GM12865 (cell line): ENCODE data around the gene SUSD1.
A peak's percentile ranks its signal among the peaks of the same experiment; 100 is the strongest.
"Not testable (repeated sequence)": the region's sequence is repeated elsewhere in the genome, so short reads cannot be mapped to it uniquely, and the experiment has no call there.

ENCODE experiments used
- DNase-seq: peaks from one replicate; pipeline ENCODE4 v3.0.0; 2010; ENCODE audit warnings: low read depth
- H3K4me3 ChIP-seq: 2 replicates; pipeline ENCODE4 v1.5.1; 2011; ENCODE audit warnings: mild to moderate bottlenecking, low read depth, low read length, control low read depth
- TF ChIP-seq, protein P1 (sequence below): IDR thresholded peaks from 2 replicates; pipeline ENCODE4 v1.5.1; 2011; ENCODE audit warnings: low read length, control low read depth, low read depth, inconsistent platforms; ENCODE audit not compliant: insufficient read depth; ENCODE audit errors: missing control alignments

The SUSD1 gene

GRCh38 chr9:112074250-112075008 is 100.7 kb downstream of the SUSD1 start:
- no peak overlapping the region for H3K4me3 ChIP-seq
- DNase-seq, result peak; percentile 87
- TF ChIP-seq, protein P1, sequence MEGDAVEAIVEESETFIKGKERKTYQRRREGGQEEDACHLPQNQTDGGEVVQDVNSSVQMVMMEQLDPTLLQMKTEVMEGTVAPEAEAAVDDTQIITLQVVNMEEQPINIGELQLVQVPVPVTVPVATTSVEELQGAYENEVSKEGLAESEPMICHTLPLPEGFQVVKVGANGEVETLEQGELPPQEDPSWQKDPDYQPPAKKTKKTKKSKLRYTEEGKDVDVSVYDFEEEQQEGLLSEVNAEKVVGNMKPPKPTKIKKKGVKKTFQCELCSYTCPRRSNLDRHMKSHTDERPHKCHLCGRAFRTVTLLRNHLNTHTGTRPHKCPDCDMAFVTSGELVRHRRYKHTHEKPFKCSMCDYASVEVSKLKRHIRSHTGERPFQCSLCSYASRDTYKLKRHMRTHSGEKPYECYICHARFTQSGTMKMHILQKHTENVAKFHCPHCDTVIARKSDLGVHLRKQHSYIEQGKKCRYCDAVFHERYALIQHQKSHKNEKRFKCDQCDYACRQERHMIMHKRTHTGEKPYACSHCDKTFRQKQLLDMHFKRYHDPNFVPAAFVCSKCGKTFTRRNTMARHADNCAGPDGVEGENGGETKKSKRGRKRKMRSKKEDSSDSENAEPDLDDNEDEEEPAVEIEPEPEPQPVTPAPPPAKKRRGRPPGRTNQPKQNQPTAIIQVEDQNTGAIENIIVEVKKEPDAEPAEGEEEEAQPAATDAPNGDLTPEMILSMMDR, result peak; percentile 98

DNA sequence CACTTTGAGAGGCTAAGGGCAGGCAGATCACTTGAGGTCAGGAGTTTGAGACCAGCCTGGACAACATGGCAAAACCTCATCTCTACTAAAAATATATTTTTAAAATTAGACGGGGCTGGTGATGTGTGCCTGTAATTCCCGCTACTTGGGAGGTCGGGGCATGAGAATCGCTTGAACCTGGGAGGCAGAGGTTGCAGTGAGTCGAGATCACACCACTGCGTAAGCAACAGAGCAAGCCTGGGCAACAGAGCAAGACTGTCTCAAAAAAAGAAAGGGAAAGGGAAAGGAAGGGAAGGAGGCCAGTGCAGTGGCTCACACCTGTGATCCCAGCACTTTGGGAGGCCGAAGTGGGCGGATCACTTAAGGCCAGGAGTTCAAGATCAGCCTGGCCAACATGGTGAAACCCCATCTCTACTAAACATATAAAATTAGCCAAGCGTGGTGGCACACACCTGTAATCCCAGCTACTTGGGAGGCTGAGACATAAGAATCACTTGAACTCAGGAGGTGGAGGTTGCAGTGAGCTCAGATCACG is 101.4 kb downstream of the SUSD1 start:
- not testable (repeated sequence) for H3K4me3 ChIP-seq, DNase-seq

GRCh38 chr9:112072721-112073638 is 102.1 kb downstream of the SUSD1 start:
- TF ChIP-seq, protein P1, result no peak
- no peak for DNase-seq

DNA sequence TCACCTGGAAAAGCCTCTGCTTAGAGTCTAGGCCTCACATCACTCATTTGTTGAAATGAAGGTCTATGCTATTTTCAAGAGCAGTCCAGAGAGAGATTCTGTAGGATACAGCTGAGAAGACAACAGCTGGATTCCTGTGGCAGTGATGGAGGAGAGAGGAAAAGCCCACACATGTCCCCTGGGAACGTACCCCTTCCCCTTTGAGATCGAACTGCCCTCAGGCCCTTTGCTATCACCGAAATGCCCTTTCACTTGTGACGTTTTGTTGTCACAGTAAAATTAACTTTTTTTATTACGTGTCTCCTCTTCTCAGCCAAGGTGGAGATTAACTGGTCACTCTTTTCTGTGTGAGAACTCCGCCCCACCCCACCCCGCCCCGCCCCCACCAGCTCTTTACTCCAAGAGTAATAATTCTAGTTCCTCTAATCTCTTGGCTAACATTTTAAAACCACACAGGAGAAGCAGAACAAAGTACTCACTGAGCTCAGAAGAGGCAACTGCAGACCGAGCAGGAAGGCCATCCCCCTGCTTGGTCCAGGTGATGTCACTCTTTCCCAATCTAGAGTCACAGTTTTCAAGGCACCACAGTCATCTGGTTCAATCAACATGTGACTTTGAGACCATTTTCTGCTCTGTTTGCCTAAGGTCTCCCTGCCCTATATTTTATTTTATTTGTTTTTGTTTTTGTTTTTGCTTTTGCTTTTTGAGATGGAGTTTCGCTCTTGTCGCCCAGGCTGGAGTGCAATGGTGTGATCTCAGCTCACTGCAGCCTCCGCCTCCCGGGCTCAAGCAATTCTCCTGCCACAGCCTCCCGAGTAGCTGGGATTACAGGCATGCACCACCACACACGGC is 105.6 kb downstream of the SUSD1 start:
- TF ChIP-seq, protein P1, result no peak
- DNase-seq, result no peak
- H3K4me3 ChIP-seq, result no peak overlapping the region

More at GRCh38 chr9:112072721-112073638, 102.1 kb downstream of the SUSD1 start:
- H3K4me3 ChIP-seq, result no peak overlapping the region

DNA sequence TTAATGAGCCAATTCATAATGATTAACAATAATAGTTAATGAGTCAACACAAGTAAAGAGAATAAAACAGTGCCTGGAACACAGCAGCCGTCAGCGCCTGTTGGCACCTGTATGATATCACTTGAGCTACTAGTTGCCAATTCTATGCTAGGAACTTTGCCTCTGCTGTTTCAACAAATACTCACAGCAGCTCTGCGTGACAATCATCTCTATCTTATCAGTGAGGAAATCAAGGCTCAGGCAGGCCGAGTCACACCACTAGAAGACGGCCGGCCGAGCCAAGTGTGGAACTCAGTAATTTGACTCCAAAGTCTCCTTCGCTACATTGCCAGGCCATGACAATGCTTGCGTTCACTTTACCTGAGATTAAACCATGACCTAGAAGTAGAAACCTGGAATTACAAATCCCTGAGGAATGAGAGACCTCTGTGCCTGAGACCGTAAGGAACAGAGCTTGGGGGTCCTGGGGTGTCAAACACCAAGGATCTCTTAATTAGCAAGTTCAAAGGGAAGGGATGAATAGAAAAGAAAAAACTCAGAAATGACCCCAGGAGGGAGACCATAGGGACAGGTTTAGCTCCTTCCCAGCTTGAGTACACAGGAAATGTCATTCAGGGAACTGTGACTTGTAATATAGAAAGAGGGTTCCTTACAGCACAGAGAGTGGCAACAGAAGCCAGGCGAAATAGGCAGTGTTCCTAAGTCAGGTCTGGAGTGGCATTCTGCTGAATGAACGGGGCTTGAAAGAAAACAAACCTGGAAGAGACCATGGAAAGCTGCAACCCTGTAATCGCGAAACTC is 109.1 kb downstream of the SUSD1 start:
- TF ChIP-seq, protein P1, result no peak
- H3K4me3 ChIP-seq, result no peak overlapping the region
- DNase-seq, result no peak

DNA sequence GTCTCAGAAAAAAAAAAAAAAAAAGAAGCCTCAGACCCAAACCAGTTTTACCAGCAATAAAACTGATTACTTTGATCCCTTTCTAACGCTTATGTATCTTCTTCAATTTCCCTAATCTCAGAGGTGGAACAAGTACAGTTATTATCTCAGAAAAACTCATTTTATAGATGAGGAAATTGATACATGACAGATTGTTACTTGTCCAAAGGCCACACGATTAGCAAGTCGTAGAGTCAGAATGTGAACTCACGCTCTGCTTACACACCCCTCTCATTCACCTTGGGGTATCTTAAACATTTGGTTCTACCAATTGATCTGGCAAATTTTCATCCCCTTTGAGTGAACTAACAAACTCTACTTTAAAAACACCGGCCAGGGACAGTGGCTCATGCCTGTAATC is 110.2 kb downstream of the SUSD1 start:
- TF ChIP-seq, protein P1, result no peak
- no peak overlapping the region for H3K4me3 ChIP-seq
- no peak for DNase-seq
